IPS-NIHi11 (cell line): Measurements from ENCODE around the gene FANCC.
A peak's percentile ranks its signal among the peaks of the same experiment; 100 is the strongest.
"Not testable (repeated sequence)": the region's sequence is repeated elsewhere in the genome, so short reads cannot be mapped to it uniquely, and the experiment has no call there.

Experiments
- DNase-seq: peaks from one replicate; pipeline ENCODE4 v3.0.0; 2012; ENCODE audit warnings: mixed read lengths, low spot score

Gene FANCC

GRCh38 chr9:95229230-95229915, 88.1 kb downstream of the FANCC start:
- DNase-seq = no peak

GRCh38 chr9:95226921-95227320, 90.6 kb downstream of the FANCC start:
- no peak for DNase-seq

GRCh38 chr9:95225726-95226106, 91.8 kb downstream of the FANCC start:
- DNase-seq = no peak

GRCh38 chr9:95225076-95225725, 92.3 kb downstream of the FANCC start:
- DNase-seq = no peak

- DNase-seq = no peak
Observed at GRCh38 chr9:95224376-95225019, 93.0 kb downstream of the FANCC start.

- not testable (repeated sequence) for DNase-seq
Observed at GRCh38 chr9:95220352-95220751, 97.2 kb downstream of the FANCC start.

GRCh38 chr9:95218773-95219172, 98.7 kb downstream of the FANCC start:
- DNase-seq = no peak

GRCh38 chr9:95217936-95218335, 99.6 kb downstream of the FANCC start:
- no peak for DNase-seq

- no peak for DNase-seq
Observed at GRCh38 chr9:95215336-95215898, 102.1 kb downstream of the FANCC start.

GRCh38 chr9:95213117-95213516, 104.4 kb downstream of the FANCC start:
- no peak for DNase-seq

- DNase-seq = no peak
Observed at GRCh38 chr9:95211028-95211427, 106.5 kb downstream of the FANCC start.

GRCh38 chr9:95207403-95207802, 110.1 kb downstream of the FANCC start:
- no peak for DNase-seq

GRCh38 chr9:95206143-95206542, 111.4 kb downstream of the FANCC start:
- DNase-seq = no peak

- no peak for DNase-seq
Observed at GRCh38 chr9:95204710-95205109, 112.8 kb downstream of the FANCC start.

- DNase-seq = no peak
Observed at GRCh38 chr9:95204310-95204709, 113.2 kb downstream of the FANCC start.

GRCh38 chr9:95203019-95203418, 114.5 kb downstream of the FANCC start:
- not testable (repeated sequence) for DNase-seq

- no peak for DNase-seq
Observed at GRCh38 chr9:95202076-95202681, 115.3 kb downstream of the FANCC start.

GRCh38 chr9:95201206-95201605, 116.3 kb downstream of the FANCC start:
- DNase-seq = no peak

GRCh38 chr9:95197692-95198271, 119.7 kb downstream of the FANCC start:
- DNase-seq = no peak

- no peak for DNase-seq
Observed at GRCh38 chr9:95193480-95193879, 124.0 kb downstream of the FANCC start.

- peak; percentile 50 for DNase-seq
Observed at GRCh38 chr9:95193067-95193466, 124.4 kb downstream of the FANCC start.

- no peak for DNase-seq
Observed at GRCh38 chr9:95192631-95193030, 124.9 kb downstream of the FANCC start.
